ENCODE measurements around the gene PLCG1. TPM values are rescaled to one million over a fixed set of nuclear protein-coding genes. Genes with fewer than 3 reads are reported as not detected.

PLCG1 gene
- total RNA-seq = 27.3 and 53.3 TPM in 2 replicates

GRCh38 chr20:41136680-41137613 is at the start of gene PLCG1:
TSS of gene PLCG1 (plus strand) at chr20:41137543. CDS start at chr20:41137642, 99 bp downstream.

Other genes with a start within 250 kb of the PLCG1 start
- 26.6 and 28.2 TPM in 2 replicates for gene TOP1, start 108.7 kb upstream of the PLCG1 start, total RNA-seq
- 8.9 and 11.9 TPM in 2 replicates for gene ZHX3, start 180.2 kb downstream of the PLCG1 start, total RNA-seq
- 6.2 and 11.8 TPM in 2 replicates for gene LPIN3, start 203.3 kb downstream of the PLCG1 start, total RNA-seq
- gene EMILIN3, start 229.3 kb downstream of the PLCG1 start, total RNA-seq = not detected in 2 replicates